IMR-90 (cell line): ENCODE measurements around the gene HRH2. TPM values are rescaled to one million over a fixed set of nuclear protein-coding genes. Genes with fewer than 3 reads are reported as not detected.

Source experiments
- ATAC-seq: fragments of 200-7000 bp; cut with Tn5 transposase; 2 replicates; pipeline ENCODE4 v1.9.1; 2020; ENCODE audit warnings: low read depth, mild to moderate bottlenecking, moderate library complexity
- BruUV-seq: library from RNA; stranded (reverse); fragments of 400-500 nt; replicated peaks from 2 replicates; lab custom pipeline; 2021; lab: Mats Ljungman, UMichigan
- CTCF ChIA-PET: fragments of 300-600 bp; formaldehyde crosslinking; extraction: SDS; loops from one replicate; lab custom pipeline; 2021; ENCODE audit warnings: antibody characterized with exemption; lab: Yijun Ruan, JAX
- POLR2A ChIA-PET: fragments of 300-600 bp; sonication (Branson Sonifier 250); formaldehyde crosslinking; loops from one replicate; lab custom pipeline; 2022; ENCODE audit warnings: antibody characterized with exemption; ENCODE audit not compliant: unreplicated experiment; lab: Charles Lee
- DNase-seq: peaks from one replicate; pipeline ENCODE4 v3.0.0; 2013
- H2AFZ ChIP-seq: replicated peaks from 2 replicates; pipeline ENCODE3; 2013; ENCODE audit warnings: low read length, mild to moderate bottlenecking; ENCODE audit not compliant: poor library complexity
- H2AK5ac ChIP-seq: 2 replicates; pipeline ENCODE4 v1.6.1; 2013; ENCODE audit warnings: low read depth, low read length, inconsistent platforms
- H2AK9ac ChIP-seq: replicated peaks from 2 replicates; pipeline ENCODE3; 2013; ENCODE audit warnings: mild to moderate bottlenecking, low read depth, low read length, moderate library complexity; ENCODE audit not compliant: poor library complexity
- H2BK120ac ChIP-seq: 2 replicates; pipeline ENCODE4 v1.6.1; 2013; ENCODE audit warnings: low read depth, low read length, inconsistent platforms
- H2BK15ac ChIP-seq: 3 replicates; pipeline ENCODE4 v1.6.1; 2013; ENCODE audit warnings: low read depth, low read length, inconsistent platforms
- H2BK20ac ChIP-seq: 2 replicates; pipeline ENCODE4 v1.6.1; 2013; ENCODE audit warnings: low read depth, mild to moderate bottlenecking, inconsistent platforms, low read length, moderate library complexity
- H2BK5ac ChIP-seq: 2 replicates; pipeline ENCODE4 v1.6.1; 2013; ENCODE audit warnings: mild to moderate bottlenecking, low read depth, low read length, inconsistent platforms; ENCODE audit not compliant: poor library complexity, severe bottlenecking
- H3K14ac ChIP-seq: replicated peaks from 2 replicates; pipeline ENCODE4 v1.6.1; 2013; ENCODE audit warnings: low read depth, low read length, inconsistent platforms
- H3K18ac ChIP-seq: 2 replicates; pipeline ENCODE4 v1.6.1; 2013; ENCODE audit warnings: low read depth, low read length, control low read depth
- H3K23ac ChIP-seq: 2 replicates; pipeline ENCODE4 v1.6.1; 2013; ENCODE audit warnings: low read depth, low read length, inconsistent platforms
- H3K27ac ChIP-seq: 2 replicates; pipeline ENCODE4 v1.5.1; 2013; ENCODE audit warnings: mild to moderate bottlenecking, control low read depth, low read length; ENCODE audit not compliant: insufficient read depth
- H3K27me3 ChIP-seq: 2 replicates; pipeline ENCODE4 v1.6.1; 2013; ENCODE audit warnings: low read length; ENCODE audit not compliant: control insufficient read depth, insufficient read depth
- H3K36me3 ChIP-seq: 2 replicates; pipeline ENCODE4 v1.6.1; 2013; ENCODE audit warnings: low read length, mixed read lengths; ENCODE audit not compliant: control insufficient read depth, insufficient read depth
- H3K4ac ChIP-seq: 2 replicates; pipeline ENCODE4 v1.6.1; 2013; ENCODE audit warnings: low read depth, low read length, inconsistent platforms
- H3K4me1 ChIP-seq: 2 replicates; pipeline ENCODE4 v1.6.1; 2013; ENCODE audit warnings: low read length, mixed read lengths; ENCODE audit not compliant: control insufficient read depth, insufficient read depth
- H3K4me2 ChIP-seq: 2 replicates; pipeline ENCODE4 v1.6.1; 2013; ENCODE audit warnings: low read depth, mild to moderate bottlenecking, control low read depth, low read length, moderate library complexity
- H3K4me3 ChIP-seq: 2 replicates; pipeline ENCODE4 v1.5.1; 2013; ENCODE audit warnings: low read depth, mild to moderate bottlenecking, control low read depth, low read length, moderate library complexity; ENCODE audit not compliant: insufficient read depth
- H3K56ac ChIP-seq: 2 replicates; pipeline ENCODE4 v1.6.1; 2013; ENCODE audit warnings: low read length, inconsistent platforms; ENCODE audit not compliant: insufficient read depth; ENCODE audit errors: extremely low read depth
- H3K79me1 ChIP-seq, 2 experiments: 2 replicates each; pipeline ENCODE4 v1.6.1; 2013; ENCODE audit warnings: low read length in 2 of 2, inconsistent platforms in 1 of 2, low read depth in 1 of 2
- H3K9ac ChIP-seq: 2 replicates; pipeline ENCODE4 v1.6.1; 2013; ENCODE audit warnings: low read depth, low read length, control low read depth
- H3K9me1 ChIP-seq: 2 replicates; pipeline ENCODE4 v1.6.1; 2013; ENCODE audit warnings: low read length, inconsistent platforms; ENCODE audit not compliant: insufficient read depth
- H3K9me3 ChIP-seq: 2 replicates; pipeline ENCODE4 v1.6.1; 2013; ENCODE audit warnings: low read length; ENCODE audit not compliant: control insufficient read depth, insufficient read depth
- H4K20me1 ChIP-seq: 2 replicates; pipeline ENCODE4 v1.6.1; 2013; ENCODE audit warnings: low read length, inconsistent platforms; ENCODE audit not compliant: insufficient read depth
- H4K5ac ChIP-seq: 2 replicates; pipeline ENCODE4 v1.6.1; 2013; ENCODE audit warnings: mild to moderate bottlenecking, low read depth, low read length, control low read depth
- H4K8ac ChIP-seq, 2 experiments: 2 replicates each; pipeline ENCODE4 v1.6.1; 2013; ENCODE audit warnings: low read depth in 2 of 2, low read length in 2 of 2, control low read depth in 1 of 2, inconsistent platforms in 1 of 2
- H4K91ac ChIP-seq: 2 replicates; pipeline ENCODE4 v1.6.1; 2013; ENCODE audit warnings: low read depth, low read length, inconsistent platforms; ENCODE audit not compliant: insufficient read depth
- BHLHE40 ChIP-seq: fragments of 150-350 bp; IDR thresholded peaks from 2 replicates; pipeline ENCODE4 v1.6.1; 2016; ENCODE audit warnings: mild to moderate bottlenecking, low read depth, low read length
- CHD1 ChIP-seq: IDR thresholded peaks from 2 replicates; pipeline ENCODE4 v1.6.1; 2012; ENCODE audit warnings: low read depth, low read length, improper control_type of control experiment
- FOS ChIP-seq: fragments of 150-350 bp; IDR thresholded peaks from 2 replicates; pipeline ENCODE4 v1.6.1; 2016; ENCODE audit warnings: low read depth, low read length
- SMC3 ChIP-seq: fragments of 150-350 bp; IDR thresholded peaks from 2 replicates; pipeline ENCODE4 v1.6.1; 2016; ENCODE audit warnings: low read depth, mild to moderate bottlenecking, antibody characterized with exemption, low read length, moderate library complexity
- WGBS, 2 experiments: methylation state at CpG; one replicate each; pipeline versions ENCODE4 v1.1.5 to v1.1.7; 2013; ENCODE audit warnings: missing lambda C conversion rate in 2 of 2; ENCODE audit not compliant: insufficient read length in 1 of 2; ENCODE audit errors: extremely low coverage in 2 of 2; 5-methylcytosine and 5-hydroxymethylcytosine counted together
- dilution Hi-C: fragments of 300-500 bp; cut with HindIII; formaldehyde crosslinking; loops from one replicate; pipeline ENCODE4 v1.14.3; 2018; ENCODE audit warnings: low sequenced_read_pairs; ENCODE audit not compliant: unreplicated experiment
- in situ Hi-C: fragments of 300-500 bp; cut with MboI; formaldehyde crosslinking; loops from 3 replicates; pipeline ENCODE4 v1.14.3; 2019; ENCODE audit warnings: low sequenced_read_pairs, inconsistent platforms, mixed read lengths
- intact Hi-C: fragments of 100-400 bp; cut with micrococcal nuclease; formaldehyde crosslinking; loops from 2 replicates; pipeline ENCODE4 v1.10.0; 2022
- polyA plus RNA-seq, 3 experiments: library from polyadenylated mRNA; depleted of rRNA; stranded (reverse); fragments of >200 nt; gene quantifications; 2 replicates each; pipeline ENCODE4 v1.2.3, GENCODE V29; 2012; ENCODE audit warnings: low replicate concordance in 1 of 3
- total RNA-seq: library from RNA; depleted of rRNA; stranded (reverse); fragments of >200 nt; gene quantifications from 2 replicates; pipeline ENCODE4 v1.2.3, GENCODE V29; 2012

Gene HRH2
- total and polyA plus RNA-seq, 2 of the 4 experiments (the other 2 are of a cell fraction) = not detected

DNA sequence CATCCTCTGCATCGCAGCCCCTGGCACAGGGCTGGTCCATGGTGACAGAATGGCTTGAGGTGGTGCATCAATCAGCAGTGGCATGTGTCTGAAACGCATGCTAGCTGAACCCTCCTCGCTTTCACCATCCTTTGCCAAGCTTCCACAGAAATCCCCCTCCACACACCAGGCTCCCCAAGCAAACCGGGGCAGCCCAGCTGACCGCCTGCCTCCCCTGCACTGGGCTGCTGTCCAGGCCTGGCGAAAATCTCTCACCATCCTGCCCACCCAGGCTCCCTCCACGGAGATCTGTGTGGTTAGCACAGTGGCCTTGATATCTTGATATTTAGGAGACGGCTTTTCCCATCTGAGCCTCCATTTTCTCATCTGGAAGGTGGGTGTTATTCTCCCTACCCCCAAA lies 905 bp upstream of the HRH2 start:
- Histone ChIP-seq H2BK5ac (no peak overlapping the region), H4K8ac (no peak overlapping the region), H4K5ac (no peak overlapping the region), H3K23ac (no peak overlapping the region), H2AK9ac (no peak overlapping the region), H2BK120ac (no peak overlapping the region), H3K4me1 (no peaks in the 10 kb centered on the region), H3K79me1 (no peaks in the 10 kb centered on the region), H2BK15ac (no peak overlapping the region), H3K4me2 (no peak overlapping the region), H2AFZ (no peak overlapping the region), H3K9me3 (peaks cover 4% of the 10 kb centered on the region; the same call in 1 of the 2 replicates), H4K91ac (no peak overlapping the region), H3K56ac (no peak overlapping the region), H3K27ac (no peak overlapping the region), H3K27me3 (peaks cover 7% of the 10 kb centered on the region; the same call in 1 of the 2 replicates), H3K9ac (no peak overlapping the region), H3K9me1 (no peaks in the 10 kb centered on the region), H3K4ac (no peak overlapping the region), H4K20me1 (no peaks in the 10 kb centered on the region), H2AK5ac (no peak overlapping the region), H2BK20ac (no peak overlapping the region), H3K4me3 (no peak overlapping the region), H3K18ac (no peak overlapping the region), H3K14ac (no peak overlapping the region), H3K36me3 (no peaks in the 10 kb centered on the region)
- intact Hi-C loops = no loop called here
- TF ChIP-seq BHLHE40 (no peak), CHD1 (no peak), FOS (no peak), SMC3 (no peak)
- BruUV-seq = no TSS peak
- POLR2A ChIA-PET = no interaction called here
- DNase-seq = no peak
- dilution Hi-C loops = no loop called here
- ATAC-seq = no peak
- 60% methylated on average over 1 of the region's 8 CpGs; no CpG with 5 or more reads in 1 of the 2 experiments for WGBS, 2 experiments
- in situ Hi-C loops = no loop called here
- CTCF ChIA-PET = no interaction called here
